Activated naive CD4-positive, alpha-beta T cell (primary cell): ENCODE data around the gene WNT5B.

Experiments
- DNase-seq, 4 experiments: peaks; one replicate each; lab custom pipeline; 2025; lab: John Stamatoyannopoulos, UW

The WNT5B gene

GRCh38 chr12:1630133-1630826 lies 1.2 kb downstream of the WNT5B start:
- no peak for DNase-seq

- no peak for DNase-seq
These were observed 2.0 kb downstream of the WNT5B start for GRCh38 chr12:1630827-1631591.

- DNase-seq, result no peak
These were observed 3.7 kb downstream of the WNT5B start for GRCh38 chr12:1632702-1633101.

- DNase-seq, result no peak
These were observed 4.4 kb downstream of the WNT5B start for GRCh38 chr12:1633459-1633858.

- no peak for DNase-seq
These were observed 5.1 kb downstream of the WNT5B start for GRCh38 chr12:1634149-1634548.

GRCh38 chr12:1634590-1635191 lies 5.7 kb downstream of the WNT5B start:
- DNase-seq, result peak; percentile 6 to 45 (median 25)

GRCh38 chr12:1635301-1636095 lies 6.5 kb downstream of the WNT5B start:
- DNase-seq, result no peak

- DNase-seq, result no peak
These were observed 9.2 kb downstream of the WNT5B start for GRCh38 chr12:1638203-1638602.

GRCh38 chr12:1639538-1639937 lies 10.5 kb downstream of the WNT5B start:
- no peak for DNase-seq

GRCh38 chr12:1640328-1641234 lies 11.6 kb downstream of the WNT5B start:
- DNase-seq, result no peak

GRCh38 chr12:1642513-1642912 lies 13.5 kb downstream of the WNT5B start:
- no peak for DNase-seq

GRCh38 chr12:1643043-1643442 lies 14.0 kb downstream of the WNT5B start:
- no peak for DNase-seq

GRCh38 chr12:1643905-1644533 lies 15.0 kb downstream of the WNT5B start:
- DNase-seq, result no peak

- DNase-seq, result no peak
These were observed 15.8 kb downstream of the WNT5B start for GRCh38 chr12:1644534-1645438.

GRCh38 chr12:1645819-1646218 lies 16.8 kb downstream of the WNT5B start:
- DNase-seq, result no peak

GRCh38 chr12:1646569-1647284 lies 17.7 kb downstream of the WNT5B start:
- no peak for DNase-seq

GRCh38 chr12:1647285-1647669 lies 18.2 kb downstream of the WNT5B start:
- no peak for DNase-seq

- no peak for DNase-seq
These were observed 21.4 kb downstream of the WNT5B start for GRCh38 chr12:1650260-1650977.
